MCF 10A (cell line): ENCODE measurements around the gene HAUS8. TPM values are rescaled to one million over a fixed set of nuclear protein-coding genes. Genes with fewer than 3 reads are reported as not detected.

ENCODE experiments used
- BruUV-seq: library from RNA; stranded (reverse); fragments of 400-500 nt; replicated peaks from 2 replicates; lab custom pipeline; 2021; lab: Mats Ljungman, UMichigan
- CTCF ChIA-PET: fragments of 300-600 bp; sonication (Branson Sonifier 250); formaldehyde crosslinking; extraction: SDS; loops from one replicate; lab custom pipeline; 2021; ENCODE audit warnings: antibody characterized with exemption, inconsistent platforms; lab: Yijun Ruan, JAX
- POLR2A ChIA-PET: fragments of 300-600, 350-650 bp; sonication (Branson Sonifier 250); formaldehyde crosslinking; extraction: SDS; loops from one replicate; lab custom pipeline; 2020; ENCODE audit warnings: antibody characterized with exemption, inconsistent platforms; lab: Yijun Ruan, JAX
- DNase-seq: peaks from one replicate; pipeline ENCODE4 v3.0.0-alpha.2; 2018; ENCODE audit not compliant: unreplicated experiment
- H3K27ac Mint-ChIP-seq: one replicate; pipeline ENCODE4 v1.8.0; 2022; ENCODE audit warnings: mild to moderate bottlenecking, low read depth, mixed read lengths; ENCODE audit not compliant: unreplicated experiment
- H3K27me3 Mint-ChIP-seq: one replicate; pipeline ENCODE4 v1.8.0; 2022; ENCODE audit warnings: mixed read lengths; ENCODE audit not compliant: insufficient read depth, unreplicated experiment
- H3K36me3 Mint-ChIP-seq: one replicate; pipeline ENCODE4 v1.8.0; 2022; ENCODE audit warnings: mild to moderate bottlenecking, moderate library complexity, mixed read lengths; ENCODE audit not compliant: insufficient read depth, unreplicated experiment
- H3K4me1 Mint-ChIP-seq: one replicate; pipeline ENCODE4 v1.8.0; 2022; ENCODE audit warnings: mixed read lengths; ENCODE audit not compliant: insufficient read depth, unreplicated experiment
- H3K4me3 Mint-ChIP-seq: one replicate; pipeline ENCODE4 v1.8.0; 2022; ENCODE audit warnings: mild to moderate bottlenecking, moderate library complexity, mixed read lengths; ENCODE audit not compliant: unreplicated experiment
- H3K9me3 Mint-ChIP-seq: one replicate; pipeline ENCODE4 v1.8.0; 2022; ENCODE audit warnings: mixed read lengths; ENCODE audit not compliant: unreplicated experiment
- intact Hi-C: fragments of 100-400 bp; cut with micrococcal nuclease; formaldehyde crosslinking; loops from 2 replicates; pipeline ENCODE4 v1.14.1; 2022
- total RNA-seq: library from RNA; stranded (reverse); gene quantifications from 2 replicates; pipeline ENCODE4 v1.2.3, GENCODE V29; 2022
- TF ChIP-seq, protein P1 (sequence below): fragments of 200-600 bp; IDR thresholded peaks from one replicate; pipeline ENCODE4 v1.8.0; 2022; ENCODE audit warnings: antibody characterized with exemption, mild to moderate bottlenecking; ENCODE audit not compliant: unreplicated experiment

The HAUS8 gene
- total RNA-seq, 1 experiment from 2014 or later, result 8.4 TPM

DNA sequence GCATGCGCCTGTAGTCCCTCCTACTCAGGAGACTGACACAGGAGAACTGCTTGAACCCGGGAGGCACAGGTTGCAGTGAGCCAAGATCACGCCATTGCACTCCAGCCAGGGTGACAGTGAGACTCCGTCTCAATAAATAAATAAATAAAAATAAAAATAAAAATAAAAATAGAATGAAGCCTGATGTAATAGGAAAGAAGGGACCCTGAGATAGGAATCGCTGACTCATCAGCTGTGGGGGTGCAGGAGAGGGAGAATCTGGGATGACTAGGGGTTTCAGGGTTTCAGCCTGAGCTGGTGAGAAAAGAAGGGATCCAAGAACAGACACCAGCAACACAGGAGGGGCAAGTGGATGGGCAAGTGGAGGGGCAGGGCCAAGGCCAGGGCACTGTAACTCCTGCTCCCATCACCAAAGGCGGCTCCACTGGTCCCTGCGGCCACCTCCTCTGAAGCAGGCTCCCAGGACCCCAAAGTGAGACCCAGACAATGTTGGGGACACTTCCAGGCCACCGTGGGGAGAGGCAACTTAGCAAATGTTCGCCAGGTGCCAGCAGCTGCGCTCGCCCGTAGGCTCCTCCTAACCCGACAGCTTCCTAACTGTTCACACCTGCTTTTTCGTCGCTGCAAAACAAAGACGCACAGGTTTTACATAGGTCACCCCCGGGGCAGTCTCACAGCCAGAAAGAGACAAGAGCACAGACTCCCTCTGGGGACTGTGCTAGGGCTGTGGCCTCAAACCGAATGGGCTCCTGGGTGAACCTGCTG lies 1.2 kb downstream of the HAUS8 start:
- TF ChIP-seq, protein P1, sequence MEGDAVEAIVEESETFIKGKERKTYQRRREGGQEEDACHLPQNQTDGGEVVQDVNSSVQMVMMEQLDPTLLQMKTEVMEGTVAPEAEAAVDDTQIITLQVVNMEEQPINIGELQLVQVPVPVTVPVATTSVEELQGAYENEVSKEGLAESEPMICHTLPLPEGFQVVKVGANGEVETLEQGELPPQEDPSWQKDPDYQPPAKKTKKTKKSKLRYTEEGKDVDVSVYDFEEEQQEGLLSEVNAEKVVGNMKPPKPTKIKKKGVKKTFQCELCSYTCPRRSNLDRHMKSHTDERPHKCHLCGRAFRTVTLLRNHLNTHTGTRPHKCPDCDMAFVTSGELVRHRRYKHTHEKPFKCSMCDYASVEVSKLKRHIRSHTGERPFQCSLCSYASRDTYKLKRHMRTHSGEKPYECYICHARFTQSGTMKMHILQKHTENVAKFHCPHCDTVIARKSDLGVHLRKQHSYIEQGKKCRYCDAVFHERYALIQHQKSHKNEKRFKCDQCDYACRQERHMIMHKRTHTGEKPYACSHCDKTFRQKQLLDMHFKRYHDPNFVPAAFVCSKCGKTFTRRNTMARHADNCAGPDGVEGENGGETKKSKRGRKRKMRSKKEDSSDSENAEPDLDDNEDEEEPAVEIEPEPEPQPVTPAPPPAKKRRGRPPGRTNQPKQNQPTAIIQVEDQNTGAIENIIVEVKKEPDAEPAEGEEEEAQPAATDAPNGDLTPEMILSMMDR, result no peak
- Mint-ChIP-seq H3K4me1 (peaks cover 26% of the 10 kb centered on the region), H3K9me3 (no peaks in the 10 kb centered on the region), H3K36me3 (no peaks in the 10 kb centered on the region), H3K27ac (peak overlapping the region; percentile 88), H3K27me3 (no peaks in the 10 kb centered on the region), H3K4me3 (peak overlapping the region; percentile 95)
- no TSS peak for BruUV-seq
- no peak for DNase-seq
- ChIA-PET CTCF (interaction anchor here (0.5 to 0.7 kb wide), 3 partner anchors 162 to 302 kb away, joined by 3 to 4 read pairs (median 4); no protein-coding TSS in a partner anchor), POLR2A (interaction anchor here (0.6 to 3.8 kb wide), 10 partner anchors 10 to 578 kb away, joined by 3 to 12 read pairs (median 4); partner anchors contain the start of genes BABAM1, CALR3, OCEL1 and USE1)
- intact Hi-C loops, result loop anchor here (10.0 kb wide), 1 partner anchor 151 kb away; the partner anchor contains the start of gene OCEL1

DNA sequence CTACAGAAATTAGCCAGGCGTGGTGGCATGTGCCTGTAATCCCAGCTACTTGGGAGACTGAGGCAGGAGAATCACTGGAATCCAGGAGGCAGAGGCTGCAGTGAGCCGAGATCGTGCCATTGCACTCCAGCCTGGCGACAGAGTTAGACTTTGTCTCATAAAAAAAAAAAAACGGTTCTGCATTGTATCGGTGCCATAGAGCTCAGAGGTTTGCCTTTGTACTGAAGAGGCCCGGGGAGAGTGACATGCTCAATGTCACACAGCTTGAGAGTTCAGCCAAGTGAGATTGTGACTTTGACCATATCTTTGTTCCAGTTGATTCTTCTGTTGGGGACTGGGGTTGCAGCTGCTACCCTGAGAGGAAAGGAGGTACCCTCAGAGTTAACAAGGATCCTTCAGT lies 4.3 kb downstream of the HAUS8 start:
- ChIA-PET CTCF (interaction anchor here (0.7 kb wide), 1 partner anchor 440 kb away, joined by 3 read pairs; no protein-coding TSS in a partner anchor), POLR2A (no interaction called here)
- Mint-ChIP-seq H3K9me3 (no peaks in the 10 kb centered on the region), H3K36me3 (peaks cover 9% of the 10 kb centered on the region), H3K4me3 (no peak overlapping the region), H3K27me3 (no peaks in the 10 kb centered on the region), H3K4me1 (peaks cover 10% of the 10 kb centered on the region), H3K27ac (no peak overlapping the region)
- no peak for DNase-seq
- intact Hi-C loops, result loop anchor here (10.0 kb wide), 1 partner anchor 154 kb away; the partner anchor contains the start of gene OCEL1
- TF ChIP-seq, protein P1, result no peak
- BruUV-seq, result no TSS peak

DNA sequence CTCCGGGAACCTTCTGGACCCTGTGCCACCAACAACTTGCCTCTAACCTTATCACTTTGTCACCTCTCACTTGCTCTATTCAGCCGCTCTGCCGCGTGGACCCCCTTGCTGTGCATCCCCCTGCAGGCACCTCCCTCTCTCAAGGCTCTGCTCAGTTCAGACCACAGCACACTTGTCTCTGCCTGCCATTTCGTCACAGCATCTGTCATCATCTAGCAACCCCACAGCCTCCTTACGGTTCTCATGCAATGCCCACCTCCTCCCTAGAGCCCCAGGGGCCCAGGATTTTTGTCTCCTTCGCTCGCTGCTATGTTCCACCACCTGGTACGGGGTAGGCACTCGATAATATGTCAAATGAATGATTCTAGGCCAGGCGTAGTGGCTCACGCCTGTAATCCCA lies 4.8 kb downstream of the HAUS8 start:
- CTCF ChIA-PET, result interaction anchor here (0.9 kb wide), 1 partner anchor 213 kb away, joined by 3 read pairs; no protein-coding TSS in a partner anchor
- DNase-seq, result no peak

More for the DNA sequence above, 4.8 kb downstream of the HAUS8 start:
- intact Hi-C loops, result loop anchor here (10.0 kb wide), 1 partner anchor 154 kb away; the partner anchor contains the start of gene OCEL1
- TF ChIP-seq, protein P1, result no peak
- BruUV-seq, result no TSS peak
- Mint-ChIP-seq H3K27me3 (no peaks in the 10 kb centered on the region), H3K4me3 (no peak overlapping the region), H3K36me3 (peaks cover 10% of the 10 kb centered on the region), H3K27ac (no peak overlapping the region), H3K9me3 (no peaks in the 10 kb centered on the region), H3K4me1 (peaks cover 10% of the 10 kb centered on the region)
- POLR2A ChIA-PET, result no interaction called here
